ENCODE results near the gene FMO2. TPM values are rescaled to one million over a fixed set of nuclear protein-coding genes. Genes with fewer than 3 reads are reported as not detected.

Gene FMO2
- total and polyA plus RNA-seq, 2 of the 8 experiments (the other 6 are each of a cell fraction or from before 2014, with no cell fraction given), result not detected

DNA sequence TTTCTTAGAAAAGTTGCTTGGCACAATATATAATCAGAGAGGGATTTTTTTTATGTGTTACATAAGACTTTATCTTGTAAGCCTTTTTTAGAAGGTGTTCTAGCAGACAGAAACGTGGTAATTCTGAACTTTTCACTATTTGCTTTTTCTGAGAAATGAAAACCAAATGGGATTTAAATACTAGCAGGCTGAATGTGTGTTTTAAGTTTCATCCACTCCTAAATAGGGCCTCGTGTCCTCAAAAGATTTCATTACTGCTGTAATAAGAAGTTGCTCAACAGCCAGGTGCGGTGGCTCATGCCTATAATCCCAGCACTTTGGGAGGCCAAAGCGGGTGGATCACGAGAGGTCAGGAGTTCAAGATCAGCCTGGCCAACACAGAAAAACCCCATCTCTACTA, 44.7 kb upstream of the FMO2 start (continued):
- TF ChIP-seq, protein P1, sequence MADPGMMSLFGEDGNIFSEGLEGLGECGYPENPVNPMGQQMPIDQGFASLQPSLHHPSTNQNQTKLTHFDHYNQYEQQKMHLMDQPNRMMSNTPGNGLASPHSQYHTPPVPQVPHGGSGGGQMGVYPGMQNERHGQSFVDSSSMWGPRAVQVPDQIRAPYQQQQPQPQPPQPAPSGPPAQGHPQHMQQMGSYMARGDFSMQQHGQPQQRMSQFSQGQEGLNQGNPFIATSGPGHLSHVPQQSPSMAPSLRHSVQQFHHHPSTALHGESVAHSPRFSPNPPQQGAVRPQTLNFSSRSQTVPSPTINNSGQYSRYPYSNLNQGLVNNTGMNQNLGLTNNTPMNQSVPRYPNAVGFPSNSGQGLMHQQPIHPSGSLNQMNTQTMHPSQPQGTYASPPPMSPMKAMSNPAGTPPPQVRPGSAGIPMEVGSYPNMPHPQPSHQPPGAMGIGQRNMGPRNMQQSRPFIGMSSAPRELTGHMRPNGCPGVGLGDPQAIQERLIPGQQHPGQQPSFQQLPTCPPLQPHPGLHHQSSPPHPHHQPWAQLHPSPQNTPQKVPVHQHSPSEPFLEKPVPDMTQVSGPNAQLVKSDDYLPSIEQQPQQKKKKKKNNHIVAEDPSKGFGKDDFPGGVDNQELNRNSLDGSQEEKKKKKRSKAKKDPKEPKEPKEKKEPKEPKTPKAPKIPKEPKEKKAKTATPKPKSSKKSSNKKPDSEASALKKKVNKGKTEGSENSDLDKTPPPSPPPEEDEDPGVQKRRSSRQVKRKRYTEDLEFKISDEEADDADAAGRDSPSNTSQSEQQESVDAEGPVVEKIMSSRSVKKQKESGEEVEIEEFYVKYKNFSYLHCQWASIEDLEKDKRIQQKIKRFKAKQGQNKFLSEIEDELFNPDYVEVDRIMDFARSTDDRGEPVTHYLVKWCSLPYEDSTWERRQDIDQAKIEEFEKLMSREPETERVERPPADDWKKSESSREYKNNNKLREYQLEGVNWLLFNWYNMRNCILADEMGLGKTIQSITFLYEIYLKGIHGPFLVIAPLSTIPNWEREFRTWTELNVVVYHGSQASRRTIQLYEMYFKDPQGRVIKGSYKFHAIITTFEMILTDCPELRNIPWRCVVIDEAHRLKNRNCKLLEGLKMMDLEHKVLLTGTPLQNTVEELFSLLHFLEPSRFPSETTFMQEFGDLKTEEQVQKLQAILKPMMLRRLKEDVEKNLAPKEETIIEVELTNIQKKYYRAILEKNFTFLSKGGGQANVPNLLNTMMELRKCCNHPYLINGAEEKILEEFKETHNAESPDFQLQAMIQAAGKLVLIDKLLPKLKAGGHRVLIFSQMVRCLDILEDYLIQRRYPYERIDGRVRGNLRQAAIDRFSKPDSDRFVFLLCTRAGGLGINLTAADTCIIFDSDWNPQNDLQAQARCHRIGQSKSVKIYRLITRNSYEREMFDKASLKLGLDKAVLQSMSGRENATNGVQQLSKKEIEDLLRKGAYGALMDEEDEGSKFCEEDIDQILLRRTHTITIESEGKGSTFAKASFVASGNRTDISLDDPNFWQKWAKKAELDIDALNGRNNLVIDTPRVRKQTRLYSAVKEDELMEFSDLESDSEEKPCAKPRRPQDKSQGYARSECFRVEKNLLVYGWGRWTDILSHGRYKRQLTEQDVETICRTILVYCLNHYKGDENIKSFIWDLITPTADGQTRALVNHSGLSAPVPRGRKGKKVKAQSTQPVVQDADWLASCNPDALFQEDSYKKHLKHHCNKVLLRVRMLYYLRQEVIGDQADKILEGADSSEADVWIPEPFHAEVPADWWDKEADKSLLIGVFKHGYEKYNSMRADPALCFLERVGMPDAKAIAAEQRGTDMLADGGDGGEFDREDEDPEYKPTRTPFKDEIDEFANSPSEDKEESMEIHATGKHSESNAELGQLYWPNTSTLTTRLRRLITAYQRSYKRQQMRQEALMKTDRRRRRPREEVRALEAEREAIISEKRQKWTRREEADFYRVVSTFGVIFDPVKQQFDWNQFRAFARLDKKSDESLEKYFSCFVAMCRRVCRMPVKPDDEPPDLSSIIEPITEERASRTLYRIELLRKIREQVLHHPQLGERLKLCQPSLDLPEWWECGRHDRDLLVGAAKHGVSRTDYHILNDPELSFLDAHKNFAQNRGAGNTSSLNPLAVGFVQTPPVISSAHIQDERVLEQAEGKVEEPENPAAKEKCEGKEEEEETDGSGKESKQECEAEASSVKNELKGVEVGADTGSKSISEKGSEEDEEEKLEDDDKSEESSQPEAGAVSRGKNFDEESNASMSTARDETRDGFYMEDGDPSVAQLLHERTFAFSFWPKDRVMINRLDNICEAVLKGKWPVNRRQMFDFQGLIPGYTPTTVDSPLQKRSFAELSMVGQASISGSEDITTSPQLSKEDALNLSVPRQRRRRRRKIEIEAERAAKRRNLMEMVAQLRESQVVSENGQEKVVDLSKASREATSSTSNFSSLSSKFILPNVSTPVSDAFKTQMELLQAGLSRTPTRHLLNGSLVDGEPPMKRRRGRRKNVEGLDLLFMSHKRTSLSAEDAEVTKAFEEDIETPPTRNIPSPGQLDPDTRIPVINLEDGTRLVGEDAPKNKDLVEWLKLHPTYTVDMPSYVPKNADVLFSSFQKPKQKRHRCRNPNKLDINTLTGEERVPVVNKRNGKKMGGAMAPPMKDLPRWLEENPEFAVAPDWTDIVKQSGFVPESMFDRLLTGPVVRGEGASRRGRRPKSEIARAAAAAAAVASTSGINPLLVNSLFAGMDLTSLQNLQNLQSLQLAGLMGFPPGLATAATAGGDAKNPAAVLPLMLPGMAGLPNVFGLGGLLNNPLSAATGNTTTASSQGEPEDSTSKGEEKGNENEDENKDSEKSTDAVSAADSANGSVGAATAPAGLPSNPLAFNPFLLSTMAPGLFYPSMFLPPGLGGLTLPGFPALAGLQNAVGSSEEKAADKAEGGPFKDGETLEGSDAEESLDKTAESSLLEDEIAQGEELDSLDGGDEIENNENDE (IDR thresholded peaks at IDR 0.05; ENCODE audit: insufficient replicate concordance, low read length), result no peak
- TF ChIP-seq SP1 (IDR thresholded peaks at IDR 0.05; ENCODE audit: low read depth, low read length) (no peak), HDAC6 (IDR thresholded peaks at IDR 0.05; ENCODE audit: low read depth, low read length) (no peak), POLR2AphosphoS5 (IDR thresholded peaks at IDR 0.05; ENCODE audit: low read depth, low read length) (no peak), KDM4A (IDR thresholded peaks at IDR 0.05; ENCODE audit: low read depth, low read length, severe bottlenecking) (no peak), CTBP2 (IDR thresholded peaks at IDR 0.05; ENCODE audit: borderline replicate concordance, insufficient read depth, insufficient read length, low read length) (no peak), KDM1A (IDR thresholded peaks at IDR 0.05; ENCODE audit: borderline replicate concordance, low read length) (no peak), EGR1 (IDR thresholded peaks at IDR 0.05; ENCODE audit: borderline replicate concordance, low read depth, low read length) (no peak), EP300 (IDR thresholded peaks at IDR 0.05; ENCODE audit: borderline replicate concordance in 1 of 2, low read depth in 2 of 2, low read length in 2 of 2) (no peak), ZNF274 (IDR thresholded peaks at IDR 0.05; ENCODE audit: borderline replicate concordance, extremely low read depth, low read length) (no peak), SIX5 (IDR thresholded peaks at IDR 0.05; ENCODE audit: low read depth, low read length) (no peak)
- TF ChIP-seq, protein P2, sequence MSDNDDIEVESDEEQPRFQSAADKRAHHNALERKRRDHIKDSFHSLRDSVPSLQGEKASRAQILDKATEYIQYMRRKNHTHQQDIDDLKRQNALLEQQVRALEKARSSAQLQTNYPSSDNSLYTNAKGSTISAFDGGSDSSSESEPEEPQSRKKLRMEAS (IDR thresholded peaks at IDR 0.05), result no peak

Measured in H1 (cell line).